ENCODE measurements around the gene CSF3. TPM values are rescaled to one million over a fixed set of nuclear protein-coding genes. Genes with fewer than 3 reads are reported as not detected.

CSF3 gene
- total RNA-seq, 4 donors from 2014 or later, result 0.32 to 19.4 (median 0.58) TPM

GRCh38 chr17:40014375-40014980, 762 bp upstream of the CSF3 start:
- Histone ChIP-seq H3K4me3 (no peak overlapping the region), H3K36me3 (peaks cover 0 to 7% (median 4%) of the 10 kb centered on the region in 4 donors), H3K27ac (replicated peaks in 1 of 4) (peak overlapping the region; percentile 28 to 62 (median 39)), H3K9me3 (no peaks in the 10 kb centered on the region), H3K4me1 (peaks cover 39 to 58% (median 51%) of the 10 kb centered on the region in 4 donors), H3K27me3 (no peaks in the 10 kb centered on the region)
- 64% methylated on average over 9 of the region's 18 CpGs for WGBS
- DNase-seq (ENCODE audit: extremely low spot score), result no peak
- intact Hi-C loops (cut with DNase I), result no loop called here
- TF ChIP-seq CTCF (IDR thresholded peaks at IDR 0.05) (no peak), POLR2A (IDR thresholded peaks at IDR 0.05; ENCODE audit: low read depth) (no peak), POLR2AphosphoS5 (IDR thresholded peaks at IDR 0.05) (no peak), EP300 (IDR thresholded peaks at IDR 0.05) (no peak)

- Histone ChIP-seq H3K27ac (replicated peaks in 1 of 4) (peak overlapping the region in 3 of 4 donors; percentile 62 to 77 (median 73)), H3K27me3 (no peaks in the 10 kb centered on the region), H3K4me3 (no peak overlapping the region), H3K36me3 (peaks cover 6 to 23% (median 21%) of the 10 kb centered on the region in 4 donors), H3K4me1 (peaks cover 44 to 71% (median 63%) of the 10 kb centered on the region in 4 donors), H3K9me3 (no peaks in the 10 kb centered on the region)
- TF ChIP-seq POLR2A (IDR thresholded peaks at IDR 0.05; ENCODE audit: low read depth), result no peak
- DNase-seq (ENCODE audit: extremely low spot score), result no peak
- intact Hi-C loops (cut with DNase I), result loop anchor here (5.0 kb wide), 2 partner anchors 151 to 176 kb away; no protein-coding TSS in a partner anchor
- 84% methylated on average over 21 of the region's 26 CpGs for WGBS
Measured at GRCh38 chr17:40015998-40016985, 1.1 kb downstream of the CSF3 start.

- 43% methylated on average over 15 of the region's 15 CpGs for WGBS
- intact Hi-C loops (cut with DNase I), result loop anchor here (5.0 kb wide), 2 partner anchors 150 to 175 kb away; no protein-coding TSS in a partner anchor
- no peaks in the 10 kb centered on the region for H3K27me3 ChIP-seq
- no peak for TF ChIP-seq POLR2AphosphoS5 (IDR thresholded peaks at IDR 0.05)
- TF ChIP-seq POLR2A (IDR thresholded peaks at IDR 0.05; ENCODE audit: low read depth), result no peak
- no peak for TF ChIP-seq CTCF (IDR thresholded peaks at IDR 0.05)
- no peak for TF ChIP-seq EP300 (IDR thresholded peaks at IDR 0.05)
- H3K9me3 ChIP-seq, result no peaks in the 10 kb centered on the region
- H3K4me1 ChIP-seq, result peaks cover 45 to 84% (median 75%) of the 10 kb centered on the region in 4 donors
- H3K4me3 ChIP-seq, result no peak overlapping the region
- H3K36me3 ChIP-seq, result peaks cover 11 to 36% (median 33%) of the 10 kb centered on the region in 4 donors
- H3K27ac ChIP-seq (replicated peaks in 1 of 4), result peak overlapping the region; percentile 65 to 77 (median 73)
- no peak for DNase-seq (ENCODE audit: extremely low spot score)
Measured at GRCh38 chr17:40017422-40018080, 2.3 kb downstream of the CSF3 start.

GRCh38 chr17:40018211-40019121, 3.2 kb downstream of the CSF3 start:
- no peak for DNase-seq (ENCODE audit: extremely low spot score)
- intact Hi-C loops (cut with DNase I), result loop anchor here (5.0 kb wide), 2 partner anchors 149 to 174 kb away; no protein-coding TSS in a partner anchor
- Histone ChIP-seq H3K27ac (replicated peaks in 1 of 4) (peak overlapping the region; percentile 65 to 77 (median 73)), H3K27me3 (no peaks in the 10 kb centered on the region), H3K36me3 (peaks cover 16 to 45% (median 42%) of the 10 kb centered on the region in 4 donors), H3K4me3 (no peak overlapping the region), H3K9me3 (no peaks in the 10 kb centered on the region), H3K4me1 (peaks cover 48 to 87% (median 81%) of the 10 kb centered on the region in 4 donors)
- TF ChIP-seq POLR2A (IDR thresholded peaks at IDR 0.05; ENCODE audit: low read depth) (no peak), EP300 (IDR thresholded peaks at IDR 0.05) (no peak), POLR2AphosphoS5 (IDR thresholded peaks at IDR 0.05) (no peak), CTCF (IDR thresholded peaks at IDR 0.05) (no peak)
- 30% methylated on average over 9 of the region's 15 CpGs for WGBS
